Testis (tissue), 2 donors: Measurements from ENCODE around the gene ABCF3.

Experiments
- POLR2A ChIP-seq: fragments of 450-650 bp; IDR thresholded peaks from one replicate; pipeline ENCODE4 v1.6.1; 2017; ENCODE audit warnings: antibody characterized with exemption, mild to moderate bottlenecking, moderate library complexity
- TF ChIP-seq, protein P1 (sequence below), 3 experiments: fragments of 450-650 bp in 2 of 3; fragments of 200-600 bp in 1 of 3; sonication (generic) in 1 of 3; IDR thresholded peaks; one replicate each; pipeline ENCODE4 v1.5.1; 2016 to 2019; ENCODE audit warnings: antibody characterized with exemption in 3 of 3, mild to moderate bottlenecking in 2 of 3, moderate library complexity in 1 of 3

DNA sequence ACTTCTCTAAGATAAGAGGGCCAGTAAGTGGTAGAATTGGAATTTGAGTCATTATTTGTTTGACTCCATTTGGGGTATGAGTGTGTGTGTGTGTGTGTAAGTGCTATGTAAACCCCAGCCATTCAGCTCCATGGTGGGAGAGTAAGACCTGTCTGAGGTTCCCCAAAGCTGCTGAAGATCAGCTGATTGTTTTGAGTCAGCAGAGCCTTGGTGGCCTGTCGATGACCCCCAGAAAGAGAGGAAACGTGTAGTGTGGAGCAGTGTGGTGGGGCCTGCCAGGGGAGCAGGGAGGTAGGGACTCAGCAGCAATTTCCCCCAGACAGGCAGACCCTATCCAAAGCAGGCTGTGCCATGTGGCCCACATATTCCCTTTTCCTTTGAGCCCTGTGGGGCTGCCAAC lies 25.5 kb upstream of the ABCF3 start:
- TF ChIP-seq, protein P1, sequence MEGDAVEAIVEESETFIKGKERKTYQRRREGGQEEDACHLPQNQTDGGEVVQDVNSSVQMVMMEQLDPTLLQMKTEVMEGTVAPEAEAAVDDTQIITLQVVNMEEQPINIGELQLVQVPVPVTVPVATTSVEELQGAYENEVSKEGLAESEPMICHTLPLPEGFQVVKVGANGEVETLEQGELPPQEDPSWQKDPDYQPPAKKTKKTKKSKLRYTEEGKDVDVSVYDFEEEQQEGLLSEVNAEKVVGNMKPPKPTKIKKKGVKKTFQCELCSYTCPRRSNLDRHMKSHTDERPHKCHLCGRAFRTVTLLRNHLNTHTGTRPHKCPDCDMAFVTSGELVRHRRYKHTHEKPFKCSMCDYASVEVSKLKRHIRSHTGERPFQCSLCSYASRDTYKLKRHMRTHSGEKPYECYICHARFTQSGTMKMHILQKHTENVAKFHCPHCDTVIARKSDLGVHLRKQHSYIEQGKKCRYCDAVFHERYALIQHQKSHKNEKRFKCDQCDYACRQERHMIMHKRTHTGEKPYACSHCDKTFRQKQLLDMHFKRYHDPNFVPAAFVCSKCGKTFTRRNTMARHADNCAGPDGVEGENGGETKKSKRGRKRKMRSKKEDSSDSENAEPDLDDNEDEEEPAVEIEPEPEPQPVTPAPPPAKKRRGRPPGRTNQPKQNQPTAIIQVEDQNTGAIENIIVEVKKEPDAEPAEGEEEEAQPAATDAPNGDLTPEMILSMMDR (IDR thresholded peaks at IDR 0.05) = no peak
- no peak for TF ChIP-seq POLR2A
